ENCODE data around the gene ESRP2. TPM values are rescaled to one million over a fixed set of nuclear protein-coding genes. Genes with fewer than 3 reads are reported as not detected.

The ESRP2 gene
- total and polyA plus RNA-seq, 2 donors (not counting 3 experiments of a cell fraction or from before 2014, with no cell fraction given) = 0.57 to 0.66 TPM

- H3K9ac ChIP-seq (replicated peaks; ENCODE audit: extremely low read depth, insufficient read depth, low read length) = no peak overlapping the region
- no peak overlapping the region for H3K27ac ChIP-seq (ENCODE audit: insufficient read depth, low read depth, low read length)
- no peaks in the 10 kb centered on the region for H3K36me3 ChIP-seq (ENCODE audit: control insufficient read depth in 2 of 2, extremely low read depth in 1 of 2, insufficient read depth in 2 of 2, low read length in 2 of 2)
- no peaks in the 10 kb centered on the region for H3K27me3 ChIP-seq (ENCODE audit: control insufficient read depth in 2 of 2, insufficient read depth in 2 of 2, low read length in 2 of 2)
- H4K20me1 ChIP-seq (replicated peaks; ENCODE audit: control insufficient read depth, extremely low read depth, insufficient read depth, low read length) = no peaks in the 10 kb centered on the region
- DNase-seq (ENCODE audit: low read depth, low spot score) = peak; percentile 44
- dilution Hi-C loops (cut with MboI; ENCODE audit: extremely low pct_ligation_motif_present, low sequenced_read_pairs) (no loop called here), intact Hi-C loops (cut with micrococcal nuclease) (no loop called here)
- no peak for TF ChIP-seq MYC (IDR thresholded peaks at IDR 0.05; ENCODE audit: low read depth, low read length)
- no peak for TF ChIP-seq GATA2 (IDR thresholded peaks at IDR 0.05; ENCODE audit: insufficient read depth, insufficient read length, low read depth, low read length)
- TF ChIP-seq CTCF (IDR thresholded peaks at IDR 0.05; ENCODE audit: extremely low read depth in 1 of 2, insufficient read depth in 1 of 2, low read depth in 1 of 2, low read length in 2 of 2) = no peak
- no peak for TF ChIP-seq EZH2 (IDR thresholded peaks at IDR 0.05; ENCODE audit: borderline replicate concordance, low read depth, low read length, severe bottlenecking)
- TF ChIP-seq POLR2AphosphoS5 (IDR thresholded peaks at IDR 0.05; ENCODE audit: insufficient read depth, low read depth, low read length) = no peak
- no peak for TF ChIP-seq JUN (IDR thresholded peaks at IDR 0.05; ENCODE audit: borderline replicate concordance, insufficient read depth, insufficient read length, low read depth)
- TF ChIP-seq POLR2A (IDR thresholded peaks at IDR 0.05; ENCODE audit: low read depth, low read length) = no peak
- TF ChIP-seq FOS (IDR thresholded peaks at IDR 0.05; ENCODE audit: borderline replicate concordance, insufficient read depth, low read length) = no peak
- no peak for TF ChIP-seq MAX (IDR thresholded peaks at IDR 0.05; ENCODE audit: insufficient read depth, insufficient read length)
- H3K4me2 ChIP-seq (ENCODE audit: insufficient read depth, low read length) = no peak overlapping the region
- H2AFZ ChIP-seq (ENCODE audit: low read depth, low read length) = no peak overlapping the region
- CTCF ChIA-PET = interaction anchor here (0.7 to 2.0 kb wide), 6 partner anchors 11 to 175 kb away, joined by 3 to 12 read pairs (median 4); no protein-coding TSS in a partner anchor
- no peak overlapping the region for H3K4me3 ChIP-seq (replicated peaks in 1 of 3; ENCODE audit: insufficient read depth in 1 of 3, low read depth in 1 of 3, low read length in 3 of 3)
- no peaks in the 10 kb centered on the region for H3K9me1 ChIP-seq (replicated peaks; ENCODE audit: control insufficient read depth, extremely low read depth, insufficient read depth, low read length)
- FAIRE-seq = no peak
- POLR2A ChIA-PET = no interaction called here
- H3K79me2 ChIP-seq (ENCODE audit: control insufficient read depth, insufficient read depth, low read length) = no peaks in the 10 kb centered on the region
- no peaks in the 10 kb centered on the region for H3K4me1 ChIP-seq (ENCODE audit: control insufficient read depth, extremely low read depth, insufficient read depth, low read length)
- BruUV-seq (replicated peaks) = no TSS peak
- H3K9me3 ChIP-seq (replicated peaks; ENCODE audit: control insufficient read depth, insufficient read depth, low read length) = no peaks in the 10 kb centered on the region
Measured at GRCh38 chr16:68216240-68216639, 19.7 kb downstream of the ESRP2 start.
